SK-N-MC (cell line): ENCODE data around the gene TMEM63A.

Experiments
- EZH2 ChIP-seq: fragments of 200-600 bp; sonication (generic); IDR thresholded peaks from one replicate; pipeline ENCODE4 v1.6.1; 2017; ENCODE audit warnings: antibody characterized with exemption
- POLR2AphosphoS5 ChIP-seq: IDR thresholded peaks from 2 replicates; pipeline ENCODE4 v1.6.1; 2012; ENCODE audit warnings: mild to moderate bottlenecking, low read depth, low read length, borderline replicate concordance

GRCh38 chr1:225887030-225887314, 4.8 kb upstream of the TMEM63A start:
- TF ChIP-seq EZH2 (no peak), POLR2AphosphoS5 (no peak)
